ENCODE results near the gene PPIA.

Gene PPIA

GRCh38 chr7:44764665-44765578, 31.6 kb upstream of the PPIA start:
- H3K4me3 ChIP-seq (ENCODE audit: low read depth, low read length), result no peak overlapping the region
- DNase-seq (ENCODE audit: low read depth), result no peak
- TF ChIP-seq, protein P1, sequence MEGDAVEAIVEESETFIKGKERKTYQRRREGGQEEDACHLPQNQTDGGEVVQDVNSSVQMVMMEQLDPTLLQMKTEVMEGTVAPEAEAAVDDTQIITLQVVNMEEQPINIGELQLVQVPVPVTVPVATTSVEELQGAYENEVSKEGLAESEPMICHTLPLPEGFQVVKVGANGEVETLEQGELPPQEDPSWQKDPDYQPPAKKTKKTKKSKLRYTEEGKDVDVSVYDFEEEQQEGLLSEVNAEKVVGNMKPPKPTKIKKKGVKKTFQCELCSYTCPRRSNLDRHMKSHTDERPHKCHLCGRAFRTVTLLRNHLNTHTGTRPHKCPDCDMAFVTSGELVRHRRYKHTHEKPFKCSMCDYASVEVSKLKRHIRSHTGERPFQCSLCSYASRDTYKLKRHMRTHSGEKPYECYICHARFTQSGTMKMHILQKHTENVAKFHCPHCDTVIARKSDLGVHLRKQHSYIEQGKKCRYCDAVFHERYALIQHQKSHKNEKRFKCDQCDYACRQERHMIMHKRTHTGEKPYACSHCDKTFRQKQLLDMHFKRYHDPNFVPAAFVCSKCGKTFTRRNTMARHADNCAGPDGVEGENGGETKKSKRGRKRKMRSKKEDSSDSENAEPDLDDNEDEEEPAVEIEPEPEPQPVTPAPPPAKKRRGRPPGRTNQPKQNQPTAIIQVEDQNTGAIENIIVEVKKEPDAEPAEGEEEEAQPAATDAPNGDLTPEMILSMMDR (IDR thresholded peaks at IDR 0.05; ENCODE audit: low read depth, low read length, missing control alignments), result no peak

GRCh38 chr7:44765579-44766415, 30.7 kb upstream of the PPIA start:
- TF ChIP-seq, protein P1 (IDR thresholded peaks at IDR 0.05; ENCODE audit: low read depth, low read length, missing control alignments), result no peak
- no peak overlapping the region for H3K4me3 ChIP-seq (ENCODE audit: low read depth, low read length)
- no peak for DNase-seq (ENCODE audit: low read depth)

- TF ChIP-seq, protein P1 (IDR thresholded peaks at IDR 0.05; ENCODE audit: low read depth, low read length, missing control alignments), result no peak
- no peak overlapping the region for H3K4me3 ChIP-seq (ENCODE audit: low read depth, low read length)
- DNase-seq (ENCODE audit: low read depth), result no peak
Measured at GRCh38 chr7:44766416-44766801, 30.1 kb upstream of the PPIA start.

DNA sequence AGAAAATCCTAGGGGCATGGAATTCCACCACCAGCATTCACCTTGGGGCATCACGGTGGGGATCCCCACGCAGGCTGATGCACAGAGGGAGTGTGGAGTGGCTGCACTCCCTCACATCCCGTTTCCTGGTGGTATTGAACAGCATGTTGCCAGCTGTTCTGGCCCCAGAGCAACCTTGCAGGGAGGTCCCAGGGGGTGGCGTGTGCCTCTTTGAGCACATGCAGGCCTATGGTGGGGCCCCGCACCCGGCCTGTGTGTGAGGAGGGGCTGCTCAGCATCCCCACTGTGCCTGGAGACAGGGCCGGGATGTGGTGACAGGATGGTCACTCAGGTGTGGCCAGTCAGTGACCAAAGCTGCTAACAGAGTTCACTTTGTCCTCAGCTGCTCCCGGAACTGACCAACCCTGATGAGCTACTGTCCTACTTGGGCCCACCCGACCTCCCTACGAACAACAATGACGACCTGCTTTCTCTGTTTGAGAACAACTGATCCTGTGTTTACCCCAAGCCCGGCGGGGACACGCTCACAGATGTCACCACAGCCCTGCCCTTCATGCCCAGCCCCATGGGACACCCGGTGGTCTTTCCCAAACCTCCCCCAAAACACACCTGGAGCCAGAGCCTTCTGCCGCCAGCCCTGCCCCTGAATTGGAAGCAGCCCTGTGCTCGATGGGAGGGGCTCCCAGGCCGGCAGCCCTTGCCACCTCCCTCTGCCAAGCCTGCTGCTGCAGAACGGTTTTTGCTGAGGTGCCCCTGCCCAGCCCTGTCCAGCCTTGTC, 29.2 kb upstream of the PPIA start:
- H3K4me3 ChIP-seq (ENCODE audit: low read depth, low read length), result no peak overlapping the region
- no peak for DNase-seq (ENCODE audit: low read depth)
- TF ChIP-seq, protein P1 (IDR thresholded peaks at IDR 0.05; ENCODE audit: low read depth, low read length, missing control alignments), result no peak

GRCh38 chr7:44767912-44768627, 28.4 kb upstream of the PPIA start:
- DNase-seq (ENCODE audit: low read depth), result no peak
- TF ChIP-seq, protein P1 (IDR thresholded peaks at IDR 0.05; ENCODE audit: low read depth, low read length, missing control alignments), result no peak
- H3K4me3 ChIP-seq (ENCODE audit: low read depth, low read length), result no peak overlapping the region
